Stimulated activated naive CD4-positive, alpha-beta T cell (primary cell): Measurements from ENCODE around the gene FEZ2.

Source experiments
- DNase-seq, 6 experiments: peaks; one replicate each; lab custom pipeline; 2025; lab: John Stamatoyannopoulos, UW

FEZ2 gene

GRCh38 chr2:36530178-36530982 is 67.6 kb downstream of the FEZ2 start:
- no peak for DNase-seq

GRCh38 chr2:36528766-36529392 is 69.1 kb downstream of the FEZ2 start:
- no peak for DNase-seq

- DNase-seq: no peak
These were observed 69.7 kb downstream of the FEZ2 start for GRCh38 chr2:36528274-36528673.

GRCh38 chr2:36526226-36526625 is 71.7 kb downstream of the FEZ2 start:
- DNase-seq: no peak

- DNase-seq: no peak
These were observed 72.7 kb downstream of the FEZ2 start for GRCh38 chr2:36525245-36525644.

- DNase-seq: no peak
These were observed 74.8 kb downstream of the FEZ2 start for GRCh38 chr2:36523153-36523552.

- DNase-seq: no peak
These were observed 77.5 kb downstream of the FEZ2 start for GRCh38 chr2:36520431-36520830.

GRCh38 chr2:36516136-36516870 is 81.7 kb downstream of the FEZ2 start:
- DNase-seq: no peak

GRCh38 chr2:36515538-36515937 is 82.4 kb downstream of the FEZ2 start:
- no peak for DNase-seq

GRCh38 chr2:36513661-36514060 is 84.3 kb downstream of the FEZ2 start:
- no peak for DNase-seq

GRCh38 chr2:36512705-36513104 is 85.3 kb downstream of the FEZ2 start:
- DNase-seq: no peak

- DNase-seq: no peak
These were observed 85.9 kb downstream of the FEZ2 start for GRCh38 chr2:36511858-36512603.

GRCh38 chr2:36509075-36509474 is 88.9 kb downstream of the FEZ2 start:
- DNase-seq: no peak

- peak in 2 of 6 experiments; percentile 4 to 6 for DNase-seq
These were observed 90.6 kb downstream of the FEZ2 start for GRCh38 chr2:36507408-36507812.
